Endodermal cell (in vitro differentiated cells): ENCODE data around the gene TRIM42. TPM values are rescaled to one million over a fixed set of nuclear protein-coding genes. Genes with fewer than 3 reads are reported as not detected.
A peak's percentile ranks its signal among the peaks of the same experiment; 100 is the strongest.

Source experiments
- DNase-seq: peaks from one replicate; pipeline ENCODE4 v3.0.0-alpha.2; 2017
- H3K27ac ChIP-seq: 2 replicates; pipeline ENCODE4 v1.5.1; 2013; ENCODE audit warnings: mild to moderate bottlenecking, low read depth, low read length, moderate library complexity
- H3K27me3 ChIP-seq: 2 replicates; pipeline ENCODE4 v1.6.1; 2013; ENCODE audit warnings: mild to moderate bottlenecking, low read length, moderate library complexity; ENCODE audit not compliant: insufficient read depth, control insufficient read depth, poor library complexity, severe bottlenecking
- H3K36me3 ChIP-seq: 2 replicates; pipeline ENCODE4 v1.7.0; 2013; ENCODE audit warnings: mild to moderate bottlenecking, low read length, moderate library complexity; ENCODE audit not compliant: control insufficient read depth, insufficient read depth
- H3K4me1 ChIP-seq: one replicate; pipeline ENCODE4 v1.7.0; 2013; ENCODE audit warnings: low read length; ENCODE audit not compliant: control insufficient read depth, insufficient read depth
- H3K4me3 ChIP-seq: 2 replicates; pipeline ENCODE4 v1.5.1; 2013; ENCODE audit warnings: mild to moderate bottlenecking, low read length, moderate library complexity
- H3K9ac ChIP-seq: 2 replicates; pipeline ENCODE4 v1.6.1; 2013; ENCODE audit warnings: mild to moderate bottlenecking, low read length, moderate library complexity; ENCODE audit not compliant: poor library complexity, severe bottlenecking; ENCODE audit errors: extremely low read depth
- H3K9me3 ChIP-seq: 2 replicates; pipeline ENCODE4 v1.6.1; 2013; ENCODE audit warnings: mild to moderate bottlenecking, low read length, moderate library complexity; ENCODE audit not compliant: control insufficient read depth
- H3K27ac Mint-ChIP-seq: 2 replicates; pipeline ENCODE4 v1.8.0; 2020; ENCODE audit warnings: mixed read lengths
- H3K27me3 Mint-ChIP-seq: 2 replicates; pipeline ENCODE4 v1.8.0; 2021; ENCODE audit warnings: mild to moderate bottlenecking, mixed read lengths; ENCODE audit not compliant: insufficient read depth
- H3K36me3 Mint-ChIP-seq: 2 replicates; pipeline ENCODE4 v1.8.0; 2020; ENCODE audit warnings: low read depth, mixed read lengths
- H3K4me1 Mint-ChIP-seq: 2 replicates; pipeline ENCODE4 v1.8.0; 2020; ENCODE audit warnings: mixed read lengths
- H3K4me3 Mint-ChIP-seq: 2 replicates; pipeline ENCODE4 v1.8.0; 2020; ENCODE audit warnings: mild to moderate bottlenecking, moderate library complexity, mixed read lengths
- H3K9me3 Mint-ChIP-seq: 2 replicates; pipeline ENCODE4 v1.8.0; 2020; ENCODE audit warnings: mild to moderate bottlenecking, mixed read lengths
- WGBS, 2 experiments: methylation state at CpG; one replicate each; pipeline versions ENCODE4 v1.1.5 to v1.1.7; 2013; ENCODE audit warnings: missing lambda C conversion rate in 2 of 2, mixed read lengths in 1 of 2; ENCODE audit not compliant: insufficient coverage in 1 of 2, insufficient read length in 1 of 2; 5-methylcytosine and 5-hydroxymethylcytosine counted together
- total RNA-seq, 2 donors: library from RNA; stranded (reverse); fragmentation: NEBNext Ultra II Directional in 1 of 2; extraction: Animal tissue kit (Norgen Biotek cat#: 25700) in 1 of 2; gene quantifications; 2 replicates in 1 of 2; 3 replicates in 1 of 2; pipeline ENCODE4 v1.2.1, GENCODE V29; 2021
- TF ChIP-seq, protein P1 (sequence below): fragments of 200-600 bp; sonication (generic); conservative IDR thresholded peaks from 2 replicates; pipeline ENCODE4 v1.5.0; 2021; ENCODE audit warnings: antibody characterized with exemption, mild to moderate bottlenecking

Gene TRIM42
- total RNA-seq, 2 donors from 2014 or later, result not detected

DNA sequence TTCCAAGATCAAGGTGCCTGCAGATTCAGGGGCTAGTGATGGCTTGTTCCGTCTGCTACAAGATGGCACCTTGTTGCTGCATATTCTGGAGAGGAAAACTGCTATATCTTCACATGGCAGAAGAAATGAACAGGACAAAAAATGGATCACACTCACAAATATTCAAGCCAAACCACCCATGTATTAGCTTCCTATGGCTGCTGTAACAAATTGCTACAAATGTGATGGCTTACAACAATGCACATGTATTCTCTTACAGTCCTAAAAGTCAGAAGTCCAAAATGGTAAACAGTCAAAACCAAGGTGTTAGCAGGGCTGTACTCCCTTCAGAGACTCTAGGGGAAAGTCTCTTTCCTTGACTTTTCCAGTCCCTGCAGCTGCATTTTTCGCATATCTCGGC is 55.8 kb downstream of the TRIM42 start:
- no peak for DNase-seq
- WGBS, 2 experiments, result 85 to 95% methylated on average over 3 of the region's 3 CpGs
- Histone ChIP-seq H3K27me3 (peaks cover 10% of the 10 kb centered on the region), H3K27ac (no peak overlapping the region), H3K4me3 (no peak overlapping the region), H3K9me3 (no peaks in the 10 kb centered on the region), H3K36me3 (no peaks in the 10 kb centered on the region), H3K4me1 (no peaks in the 10 kb centered on the region), H3K9ac (no peak overlapping the region)
- Mint-ChIP-seq H3K27me3 (peaks cover 15% of the 10 kb centered on the region), H3K4me3 (no peak overlapping the region), H3K27ac (no peak overlapping the region), H3K9me3 (no peaks in the 10 kb centered on the region), H3K4me1 (no peaks in the 10 kb centered on the region), H3K36me3 (no peaks in the 10 kb centered on the region)
- TF ChIP-seq, protein P1, sequence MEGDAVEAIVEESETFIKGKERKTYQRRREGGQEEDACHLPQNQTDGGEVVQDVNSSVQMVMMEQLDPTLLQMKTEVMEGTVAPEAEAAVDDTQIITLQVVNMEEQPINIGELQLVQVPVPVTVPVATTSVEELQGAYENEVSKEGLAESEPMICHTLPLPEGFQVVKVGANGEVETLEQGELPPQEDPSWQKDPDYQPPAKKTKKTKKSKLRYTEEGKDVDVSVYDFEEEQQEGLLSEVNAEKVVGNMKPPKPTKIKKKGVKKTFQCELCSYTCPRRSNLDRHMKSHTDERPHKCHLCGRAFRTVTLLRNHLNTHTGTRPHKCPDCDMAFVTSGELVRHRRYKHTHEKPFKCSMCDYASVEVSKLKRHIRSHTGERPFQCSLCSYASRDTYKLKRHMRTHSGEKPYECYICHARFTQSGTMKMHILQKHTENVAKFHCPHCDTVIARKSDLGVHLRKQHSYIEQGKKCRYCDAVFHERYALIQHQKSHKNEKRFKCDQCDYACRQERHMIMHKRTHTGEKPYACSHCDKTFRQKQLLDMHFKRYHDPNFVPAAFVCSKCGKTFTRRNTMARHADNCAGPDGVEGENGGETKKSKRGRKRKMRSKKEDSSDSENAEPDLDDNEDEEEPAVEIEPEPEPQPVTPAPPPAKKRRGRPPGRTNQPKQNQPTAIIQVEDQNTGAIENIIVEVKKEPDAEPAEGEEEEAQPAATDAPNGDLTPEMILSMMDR, result no peak

DNA sequence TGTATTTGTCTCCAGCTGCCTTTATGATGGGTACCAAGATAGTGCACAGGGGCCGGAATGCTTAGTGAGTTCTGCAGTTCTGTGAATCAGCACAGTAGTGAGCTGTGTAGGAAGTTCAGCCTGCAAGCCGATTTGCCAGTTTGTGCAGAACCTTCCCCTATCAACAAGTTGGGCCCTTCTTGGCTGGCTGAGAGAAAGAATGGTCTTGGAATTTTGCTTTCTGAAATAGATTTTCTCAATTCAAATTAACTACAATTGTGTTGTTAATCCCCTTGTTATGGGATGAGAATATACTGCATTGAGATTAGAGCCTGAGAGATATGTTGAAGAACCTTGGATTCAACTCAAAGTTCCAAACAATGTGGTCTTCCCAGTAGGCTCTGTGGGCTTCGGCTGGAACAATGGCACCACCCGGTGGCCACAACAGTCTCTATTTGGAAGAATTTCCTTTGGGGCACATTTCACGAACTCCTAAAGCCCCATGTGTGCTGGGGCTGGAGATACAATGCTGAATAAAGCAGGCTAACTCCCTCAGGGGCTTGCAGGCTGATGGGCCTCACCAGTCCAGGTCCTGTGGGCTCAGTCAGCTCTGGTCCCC is 59.1 kb downstream of the TRIM42 start:
- Histone ChIP-seq H3K27ac (no peak overlapping the region), H3K27me3 (peaks cover 22% of the 10 kb centered on the region), H3K4me3 (no peak overlapping the region), H3K9me3 (no peaks in the 10 kb centered on the region), H3K4me1 (no peaks in the 10 kb centered on the region), H3K9ac (no peak overlapping the region), H3K36me3 (no peaks in the 10 kb centered on the region)
- Mint-ChIP-seq H3K27ac (no peak overlapping the region), H3K36me3 (no peaks in the 10 kb centered on the region), H3K4me1 (no peaks in the 10 kb centered on the region), H3K9me3 (no peaks in the 10 kb centered on the region), H3K27me3 (peaks cover 24% of the 10 kb centered on the region), H3K4me3 (no peak overlapping the region)
- DNase-seq, result peak; percentile 90
- 14 to 46% methylated on average over 2 to 5 of the region's 5 CpGs for WGBS, 2 experiments
- TF ChIP-seq, protein P1, result peak; percentile 88

DNA sequence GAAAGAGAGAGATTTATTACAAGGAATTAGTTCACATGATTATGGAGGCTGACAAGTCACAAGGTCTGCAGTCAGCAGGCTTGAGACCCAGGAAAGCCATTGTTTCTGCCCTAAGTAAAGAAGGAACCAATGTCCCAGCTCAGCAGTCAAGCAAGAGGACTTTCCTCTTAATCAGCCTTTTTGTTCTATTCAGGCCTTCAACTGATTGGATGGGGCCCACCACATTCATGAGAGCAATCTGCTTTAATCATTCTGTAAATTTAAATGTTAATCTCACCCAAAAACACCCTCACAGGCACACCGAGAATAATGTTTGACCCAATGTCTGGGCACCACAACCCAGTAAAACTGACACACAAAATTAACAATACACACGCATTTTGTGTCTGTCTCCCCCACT is 64.3 kb downstream of the TRIM42 start:
- no peak overlapping the region for H3K27ac ChIP-seq
- H3K4me1 Mint-ChIP-seq, result no peaks in the 10 kb centered on the region
- DNase-seq, result no peak
- no peaks in the 10 kb centered on the region for H3K36me3 Mint-ChIP-seq
- H3K36me3 ChIP-seq, result no peaks in the 10 kb centered on the region
- H3K4me1 ChIP-seq, result no peaks in the 10 kb centered on the region
- no peak overlapping the region for H3K4me3 ChIP-seq
- H3K27me3 ChIP-seq, result peaks cover 22% of the 10 kb centered on the region
- TF ChIP-seq, protein P1, result no peak
- H3K9ac ChIP-seq, result no peak overlapping the region
- H3K27me3 Mint-ChIP-seq, result peaks cover 24% of the 10 kb centered on the region
- no peaks in the 10 kb centered on the region for H3K9me3 ChIP-seq
- no peak overlapping the region for H3K4me3 Mint-ChIP-seq
- H3K9me3 Mint-ChIP-seq, result no peaks in the 10 kb centered on the region
- no peak overlapping the region for H3K27ac Mint-ChIP-seq
- 91% methylated on average over 1 to 2 of the region's 2 CpGs for WGBS, 2 experiments
